ENCODE data around the gene MRPS18B. TPM values are rescaled to one million over a fixed set of nuclear protein-coding genes. Genes with fewer than 3 reads are reported as not detected.

MRPS18B gene
- total and polyA plus RNA-seq, 2 of the 13 experiments (the other 11 are each of a cell fraction or from before 2014, with no cell fraction given): 125 to 131 TPM

GRCh38 chr6:30654798-30655742, 37.4 kb downstream of the MRPS18B start (continued):
- TF ChIP-seq, protein P1, sequence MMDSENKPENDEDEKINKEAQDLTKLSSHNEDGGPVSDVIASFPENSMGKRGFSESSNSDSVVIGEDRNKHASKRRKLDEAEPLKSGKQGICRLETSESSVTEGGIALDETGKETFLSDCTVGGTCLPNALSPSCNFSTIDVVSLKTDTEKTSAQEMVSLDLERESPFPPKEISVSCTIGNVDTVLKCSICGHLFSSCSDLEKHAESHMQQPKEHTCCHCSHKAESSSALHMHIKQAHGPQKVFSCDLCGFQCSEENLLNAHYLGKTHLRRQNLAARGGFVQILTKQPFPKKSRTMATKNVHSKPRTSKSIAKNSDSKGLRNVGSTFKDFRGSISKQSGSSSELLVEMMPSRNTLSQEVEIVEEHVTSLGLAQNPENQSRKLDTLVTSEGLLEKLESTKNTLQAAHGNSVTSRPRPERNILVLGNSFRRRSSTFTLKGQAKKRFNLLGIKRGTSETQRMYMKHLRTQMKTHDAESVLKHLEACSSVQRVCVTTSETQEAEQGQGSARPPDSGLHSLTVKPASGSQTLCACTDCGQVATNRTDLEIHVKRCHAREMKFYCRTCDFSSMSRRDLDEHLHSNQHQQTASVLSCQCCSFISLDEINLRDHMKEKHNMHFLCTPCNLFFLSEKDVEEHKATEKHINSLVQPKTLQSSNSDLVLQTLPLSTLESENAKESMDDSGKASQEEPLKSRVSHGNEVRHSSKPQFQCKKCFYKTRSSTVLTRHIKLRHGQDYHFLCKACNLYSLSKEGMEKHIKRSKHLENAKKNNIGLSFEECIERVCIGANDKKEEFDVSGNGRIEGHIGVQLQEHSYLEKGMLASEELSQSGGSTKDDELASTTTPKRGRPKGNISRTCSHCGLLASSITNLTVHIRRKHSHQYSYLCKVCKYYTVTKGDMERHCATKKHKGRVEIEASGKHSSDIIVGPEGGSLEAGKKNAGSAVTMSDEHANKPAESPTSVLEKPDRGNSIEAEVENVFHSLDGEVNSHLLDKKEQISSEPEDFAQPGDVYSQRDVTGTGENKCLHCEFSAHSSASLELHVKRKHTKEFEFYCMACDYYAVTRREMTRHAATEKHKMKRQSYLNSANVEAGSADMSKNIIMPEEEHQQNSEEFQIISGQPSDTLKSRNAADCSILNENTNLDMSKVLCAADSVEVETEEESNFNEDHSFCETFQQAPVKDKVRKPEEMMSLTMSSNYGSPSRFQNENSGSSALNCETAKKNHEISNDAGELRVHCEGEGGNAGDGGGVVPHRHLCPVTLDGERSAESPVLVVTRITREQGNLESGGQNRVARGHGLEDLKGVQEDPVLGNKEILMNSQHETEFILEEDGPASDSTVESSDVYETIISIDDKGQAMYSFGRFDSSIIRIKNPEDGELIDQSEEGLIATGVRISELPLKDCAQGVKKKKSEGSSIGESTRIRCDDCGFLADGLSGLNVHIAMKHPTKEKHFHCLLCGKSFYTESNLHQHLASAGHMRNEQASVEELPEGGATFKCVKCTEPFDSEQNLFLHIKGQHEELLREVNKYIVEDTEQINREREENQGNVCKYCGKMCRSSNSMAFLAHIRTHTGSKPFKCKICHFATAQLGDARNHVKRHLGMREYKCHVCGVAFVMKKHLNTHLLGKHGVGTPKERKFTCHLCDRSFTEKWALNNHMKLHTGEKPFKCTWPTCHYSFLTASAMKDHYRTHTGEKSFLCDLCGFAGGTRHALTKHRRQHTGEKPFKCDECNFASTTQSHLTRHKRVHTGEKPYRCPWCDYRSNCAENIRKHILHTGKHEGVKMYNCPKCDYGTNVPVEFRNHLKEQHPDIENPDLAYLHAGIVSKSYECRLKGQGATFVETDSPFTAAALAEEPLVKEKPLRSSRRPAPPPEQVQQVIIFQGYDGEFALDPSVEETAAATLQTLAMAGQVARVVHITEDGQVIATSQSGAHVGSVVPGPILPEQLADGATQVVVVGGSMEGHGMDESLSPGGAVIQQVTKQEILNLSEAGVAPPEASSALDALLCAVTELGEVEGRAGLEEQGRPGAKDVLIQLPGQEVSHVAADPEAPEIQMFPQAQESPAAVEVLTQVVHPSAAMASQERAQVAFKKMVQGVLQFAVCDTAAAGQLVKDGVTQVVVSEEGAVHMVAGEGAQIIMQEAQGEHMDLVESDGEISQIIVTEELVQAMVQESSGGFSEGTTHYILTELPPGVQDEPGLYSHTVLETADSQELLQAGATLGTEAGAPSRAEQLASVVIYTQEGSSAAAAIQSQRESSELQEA (CRISPR knock-in tag; IDR thresholded peaks at IDR 0.05; ENCODE audit: not compliant biosample characterization): peak; percentile 24
- TF ChIP-seq ZKSCAN8 (CRISPR knock-in tag; IDR thresholded peaks at IDR 0.05; ENCODE audit: borderline replicate concordance) (peak; percentile 99), SRSF4 (IDR thresholded peaks at IDR 0.05; ENCODE audit: low read depth, low read length, poor library complexity, severe bottlenecking) (no peak), ONECUT2 (CRISPR knock-in tag; IDR thresholded peaks at IDR 0.05) (peak; percentile 85), NFE2L2 (IDR thresholded peaks at IDR 0.05; ENCODE audit: low read length) (no peak), YY1 (IDR thresholded peaks at IDR 0.05; ENCODE audit: insufficient read depth, insufficient replicate concordance, low read depth, low read length) (peak; percentile 88), ASH2L (IDR thresholded peaks at IDR 0.05; ENCODE audit: insufficient read length, low read depth, low read length) (peak; percentile 69), GMEB2 (CRISPR knock-in tag; IDR thresholded peaks at IDR 0.05; ENCODE audit: low read depth) (no peak), KMT2B (CRISPR knock-in tag; IDR thresholded peaks at IDR 0.05) (peak; percentile 65; the same call in 1 of the 2 replicates), ZNF263 (CRISPR knock-in tag; IDR thresholded peaks at IDR 0.05) (peak; percentile 7; the same call in 1 of the 2 replicates), ZNF160 (CRISPR knock-in tag; IDR thresholded peaks at IDR 0.05) (peak; percentile 15; the same call in 1 of the 2 replicates)
- TF ChIP-seq, protein P2, sequence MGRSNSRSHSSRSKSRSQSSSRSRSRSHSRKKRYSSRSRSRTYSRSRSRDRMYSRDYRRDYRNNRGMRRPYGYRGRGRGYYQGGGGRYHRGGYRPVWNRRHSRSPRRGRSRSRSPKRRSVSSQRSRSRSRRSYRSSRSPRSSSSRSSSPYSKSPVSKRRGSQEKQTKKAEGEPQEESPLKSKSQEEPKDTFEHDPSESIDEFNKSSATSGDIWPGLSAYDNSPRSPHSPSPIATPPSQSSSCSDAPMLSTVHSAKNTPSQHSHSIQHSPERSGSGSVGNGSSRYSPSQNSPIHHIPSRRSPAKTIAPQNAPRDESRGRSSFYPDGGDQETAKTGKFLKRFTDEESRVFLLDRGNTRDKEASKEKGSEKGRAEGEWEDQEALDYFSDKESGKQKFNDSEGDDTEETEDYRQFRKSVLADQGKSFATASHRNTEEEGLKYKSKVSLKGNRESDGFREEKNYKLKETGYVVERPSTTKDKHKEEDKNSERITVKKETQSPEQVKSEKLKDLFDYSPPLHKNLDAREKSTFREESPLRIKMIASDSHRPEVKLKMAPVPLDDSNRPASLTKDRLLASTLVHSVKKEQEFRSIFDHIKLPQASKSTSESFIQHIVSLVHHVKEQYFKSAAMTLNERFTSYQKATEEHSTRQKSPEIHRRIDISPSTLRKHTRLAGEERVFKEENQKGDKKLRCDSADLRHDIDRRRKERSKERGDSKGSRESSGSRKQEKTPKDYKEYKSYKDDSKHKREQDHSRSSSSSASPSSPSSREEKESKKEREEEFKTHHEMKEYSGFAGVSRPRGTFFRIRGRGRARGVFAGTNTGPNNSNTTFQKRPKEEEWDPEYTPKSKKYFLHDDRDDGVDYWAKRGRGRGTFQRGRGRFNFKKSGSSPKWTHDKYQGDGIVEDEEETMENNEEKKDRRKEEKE (IDR thresholded peaks at IDR 0.05): no peak
- TF ChIP-seq, protein P3, sequence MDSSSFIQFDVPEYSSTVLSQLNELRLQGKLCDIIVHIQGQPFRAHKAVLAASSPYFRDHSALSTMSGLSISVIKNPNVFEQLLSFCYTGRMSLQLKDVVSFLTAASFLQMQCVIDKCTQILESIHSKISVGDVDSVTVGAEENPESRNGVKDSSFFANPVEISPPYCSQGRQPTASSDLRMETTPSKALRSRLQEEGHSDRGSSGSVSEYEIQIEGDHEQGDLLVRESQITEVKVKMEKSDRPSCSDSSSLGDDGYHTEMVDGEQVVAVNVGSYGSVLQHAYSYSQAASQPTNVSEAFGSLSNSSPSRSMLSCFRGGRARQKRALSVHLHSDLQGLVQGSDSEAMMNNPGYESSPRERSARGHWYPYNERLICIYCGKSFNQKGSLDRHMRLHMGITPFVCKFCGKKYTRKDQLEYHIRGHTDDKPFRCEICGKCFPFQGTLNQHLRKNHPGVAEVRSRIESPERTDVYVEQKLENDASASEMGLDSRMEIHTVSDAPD (CRISPR knock-in tag; IDR thresholded peaks at IDR 0.05): peak; percentile 79; the same call in 1 of the 2 replicates

All from HepG2 (cell line).